GM10248 (cell line): ENCODE results near the gene UBE2L6.
"Not testable (repeated sequence)": the region's sequence is repeated elsewhere in the genome, so short reads cannot be mapped to it uniquely, and the experiment has no call there.

Experiments used
- CTCF ChIA-PET: fragments of 300-600 bp; sonication (Branson Sonifier 250); formaldehyde crosslinking; extraction: SDS; loops from one replicate; lab custom pipeline; 2021; ENCODE audit warnings: antibody characterized with exemption; lab: Yijun Ruan, JAX
- POLR2A ChIA-PET: fragments of 350-650 bp; sonication (Branson Sonifier 250); formaldehyde crosslinking; extraction: SDS; loops from one replicate; lab custom pipeline; 2020; ENCODE audit warnings: antibody characterized with exemption; lab: Yijun Ruan, JAX
- DNase-seq: peaks from one replicate; pipeline ENCODE4 v3.0.0; 2012; ENCODE audit errors: extremely low spot score
- CTCF ChIP-seq: IDR thresholded peaks from 2 replicates; pipeline ENCODE4 v1.5.1; 2012; ENCODE audit warnings: mild to moderate bottlenecking, low read depth; ENCODE audit errors: extremely low read depth, missing control alignments, control extremely low read depth

Gene UBE2L6

GRCh38 chr11:57542582-57542981 lies 24.9 kb downstream of the UBE2L6 start:
- no peak for DNase-seq
- CTCF ChIA-PET = interaction anchor here (0.9 to 1.3 kb wide), 3 partner anchors 25 to 102 kb away, joined by 3 to 4 read pairs (median 4); partner anchors contain the start of gene UBE2L6
- POLR2A ChIA-PET = no interaction called here
- no peak for TF ChIP-seq CTCF

- CTCF ChIA-PET = interaction anchor here (1.3 to 1.6 kb wide), 2 partner anchors 14 to 47 kb away, joined by 3 to 5 read pairs; no protein-coding TSS in a partner anchor
- POLR2A ChIA-PET = no interaction called here
- no peak for DNase-seq
Measured at GRCh38 chr11:57541169-57541568, 26.3 kb downstream of the UBE2L6 start.

GRCh38 chr11:57539342-57539741 lies 28.1 kb downstream of the UBE2L6 start:
- DNase-seq = no peak
- ChIA-PET POLR2A (no interaction called here), CTCF (interaction anchor here (1.2 to 6.9 kb wide), 4 partner anchors 13 to 81 kb away, joined by 3 to 30 read pairs (median 16); partner anchors contain the start of gene UBE2L6)
- TF ChIP-seq CTCF = no peak

More at GRCh38 chr11:57541169-57541568, 26.3 kb downstream of the UBE2L6 start:
- TF ChIP-seq CTCF = no peak

- DNase-seq = no peak
- TF ChIP-seq CTCF = no peak
- ChIA-PET POLR2A (interaction anchor here (0.6 kb wide), 1 partner anchor 60 kb away, joined by 4 read pairs; no protein-coding TSS in a partner anchor), CTCF (interaction anchor here (1.1 to 6.9 kb wide), 8 partner anchors 10 to 977 kb away, joined by 3 to 30 read pairs (median 4); partner anchors contain the start of gene UBE2L6)
Measured at GRCh38 chr11:57536947-57537619, 30.4 kb downstream of the UBE2L6 start, which contains the start of gene SMTNL1. Gene SMTNL1 (plus strand): TSS chr11:57537595. CDS start chr11:57542643, 5,048 bp downstream.

GRCh38 chr11:57534449-57534848 lies 33.0 kb downstream of the UBE2L6 start:
- DNase-seq, POLR2A ChIA-PET: not testable (repeated sequence)
- CTCF ChIA-PET = interaction anchor here (0.8 to 6.9 kb wide), 7 partner anchors 13 to 266 kb away, joined by 3 to 30 read pairs (median 3); partner anchors contain the start of gene UBE2L6

- CTCF ChIA-PET = interaction anchor here (1.2 to 10.0 kb wide), 5 partner anchors 14 to 112 kb away, joined by 4 to 247 read pairs (median 114); partner anchors contain the start of genes RTN4RL2 and SLC43A1
- POLR2A ChIA-PET = no interaction called here
- TF ChIP-seq CTCF = no peak
- DNase-seq = peak; percentile 92
Measured at GRCh38 chr11:57530596-57531507, 36.6 kb downstream of the UBE2L6 start, which contains the start of gene TIMM10. Gene TIMM10 (minus strand): TSS chr11:57530754. CDS start chr11:57530189, 565 bp downstream.
